HG03439 (cell line): ENCODE measurements around the gene PFKFB4.

ENCODE experiments used
- ATAC-seq: cut with Tn5 transposase; IDR thresholded peaks from one replicate; pipeline ENCODE4 v1.9.1; 2021; ENCODE audit warnings: mild to moderate bottlenecking, moderate library complexity; ENCODE audit not compliant: unreplicated experiment

Gene PFKFB4

GRCh38 chr3:48585411-48585810, 28.8 kb upstream of the PFKFB4 start:
- ATAC-seq, result no peak

- no peak for ATAC-seq
These were observed 28.2 kb upstream of the PFKFB4 start for GRCh38 chr3:48584836-48585235.

- no peak for ATAC-seq
These were observed 25.2 kb upstream of the PFKFB4 start for GRCh38 chr3:48581621-48582481.

GRCh38 chr3:48576647-48577046, 20.0 kb upstream of the PFKFB4 start:
- ATAC-seq, result no peak

DNA sequence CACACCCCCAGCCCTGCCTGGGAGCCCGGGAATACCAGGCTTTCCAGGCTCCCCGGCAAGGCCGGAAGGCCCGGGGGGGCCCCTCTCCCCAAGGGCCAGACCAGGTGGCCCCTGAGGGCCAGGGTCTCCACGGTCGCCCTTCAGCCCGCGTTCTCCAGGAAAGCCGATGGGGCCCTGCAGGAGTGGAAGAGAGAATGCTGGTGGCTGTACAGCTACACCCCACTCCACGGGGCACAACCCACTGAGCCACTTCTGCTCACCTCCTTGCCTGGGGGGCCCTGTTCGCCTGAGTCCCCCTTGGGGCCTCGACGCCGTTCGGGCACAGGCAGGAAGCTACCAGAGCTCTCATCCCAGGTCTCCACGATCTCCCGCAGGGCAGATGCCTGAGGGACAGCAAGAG, 18.8 kb upstream of the PFKFB4 start:
- no peak for ATAC-seq

- no peak for ATAC-seq
These were observed 17.5 kb upstream of the PFKFB4 start for GRCh38 chr3:48573973-48574585.

DNA sequence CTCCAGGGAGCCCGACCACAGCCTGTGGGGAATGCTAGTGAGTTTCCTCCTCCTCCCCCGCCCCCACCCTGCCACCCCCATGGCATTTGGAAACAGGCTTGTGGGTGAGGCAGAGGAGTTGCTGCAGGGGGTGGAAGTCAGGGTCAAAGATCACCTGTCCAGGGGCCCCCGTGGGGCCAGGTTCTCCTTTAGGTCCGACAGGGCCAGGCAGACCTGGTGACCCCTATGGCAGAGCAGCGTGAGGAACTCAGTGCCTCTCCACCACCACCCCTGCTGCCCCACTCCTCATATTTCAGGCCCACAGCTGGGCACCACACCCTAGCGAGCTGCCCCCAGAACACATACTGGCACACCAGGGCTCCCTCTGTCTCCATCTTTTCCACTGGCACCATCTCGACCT, 15.9 kb upstream of the PFKFB4 start:
- ATAC-seq, result no peak

GRCh38 chr3:48571938-48572337, 15.3 kb upstream of the PFKFB4 start:
- ATAC-seq, result no peak

DNA sequence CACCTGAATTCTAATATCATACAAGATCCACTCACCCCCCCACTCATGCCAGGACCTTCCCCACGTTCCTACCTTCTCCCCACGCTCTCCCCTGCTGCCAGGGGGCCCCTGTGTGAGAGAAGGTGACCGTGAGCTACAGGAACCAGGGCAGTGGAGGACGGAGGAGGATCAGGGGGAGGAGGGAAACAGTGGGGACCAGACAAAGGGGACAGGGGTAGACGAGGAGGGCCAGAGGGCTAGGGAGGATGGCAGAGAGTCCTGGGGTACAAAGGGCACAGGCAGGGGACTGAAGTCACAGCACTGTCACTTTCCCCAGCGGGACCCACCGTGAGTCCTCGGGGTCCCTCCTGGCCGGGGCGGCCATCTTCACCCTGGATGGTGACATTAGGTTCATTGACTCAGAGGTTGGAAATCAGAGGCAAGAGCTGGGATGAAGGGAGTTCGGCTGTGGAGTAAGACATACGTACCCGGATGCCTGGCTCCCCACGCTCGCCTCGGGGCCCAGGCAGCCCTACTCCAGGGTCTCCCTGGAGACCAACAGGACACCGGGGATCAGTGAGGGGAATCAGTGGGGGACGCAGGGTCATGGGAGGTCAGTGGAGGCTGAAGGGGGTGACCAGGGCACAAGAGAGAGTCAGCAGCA, 13.3 kb upstream of the PFKFB4 start:
- ATAC-seq, result no peak

- ATAC-seq, result no peak
These were observed 12.8 kb upstream of the PFKFB4 start for GRCh38 chr3:48569400-48569799.

DNA sequence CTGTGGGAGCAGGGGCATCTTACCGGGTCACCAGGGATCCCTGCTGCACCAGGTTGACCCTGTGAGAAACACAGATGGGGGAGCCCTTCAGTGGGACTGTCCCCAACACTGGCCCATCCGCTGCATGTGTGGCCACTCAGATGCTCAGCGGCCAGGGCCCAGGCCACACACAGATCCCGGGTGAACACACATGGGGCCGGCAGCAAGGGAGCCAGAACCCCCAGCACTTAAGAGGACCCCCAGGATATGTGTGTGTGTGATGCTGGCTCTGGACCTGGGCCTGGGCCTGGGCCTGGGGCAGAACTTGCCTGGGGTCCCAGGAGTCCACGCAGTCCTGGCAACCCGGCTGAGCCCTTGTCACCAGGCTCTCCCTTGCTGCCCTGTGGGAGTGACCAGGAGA, 11.9 kb upstream of the PFKFB4 start:
- ATAC-seq, result no peak

DNA sequence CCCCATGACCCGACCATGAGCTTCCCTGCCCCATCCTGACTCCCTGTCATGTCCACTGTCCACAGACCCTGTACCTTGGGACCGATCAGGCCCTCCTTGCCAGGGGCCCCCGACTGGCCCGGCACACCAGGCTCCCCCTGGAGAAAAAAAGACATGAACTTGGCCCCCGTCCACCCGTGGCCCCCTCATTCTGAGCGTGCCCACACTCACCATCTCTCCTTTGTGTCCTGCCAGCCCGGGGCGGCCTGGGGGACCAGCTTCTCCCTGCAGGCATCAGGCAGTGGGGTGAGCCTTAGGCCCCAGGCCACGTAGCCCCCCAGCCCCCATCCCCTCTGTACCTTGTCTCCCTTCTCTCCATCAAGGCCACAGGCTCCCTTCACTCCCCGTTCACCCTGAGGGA, 10.9 kb upstream of the PFKFB4 start:
- no peak for ATAC-seq

- ATAC-seq, result no peak
These were observed 10.5 kb upstream of the PFKFB4 start for GRCh38 chr3:48567090-48567489.

DNA sequence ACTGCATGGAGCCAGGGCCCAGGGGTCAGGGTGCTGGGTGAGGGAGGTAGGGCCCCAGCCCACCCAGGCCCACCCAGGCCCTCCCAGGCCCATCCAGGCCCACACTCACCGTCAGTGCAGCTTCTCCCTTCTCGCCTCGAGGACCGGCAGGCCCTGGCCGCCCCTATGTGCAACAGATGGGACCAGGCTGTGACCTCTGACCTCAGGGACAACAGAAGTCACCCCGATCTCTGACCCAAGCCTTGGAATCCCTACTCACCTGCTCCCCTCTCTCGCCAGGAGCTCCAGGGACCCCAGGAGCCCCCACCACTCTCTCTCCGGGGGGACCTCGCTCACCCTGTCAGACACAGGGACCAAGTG, 9.8 kb upstream of the PFKFB4 start:
- ATAC-seq, result no peak

- no peak for ATAC-seq
These were observed 9.2 kb upstream of the PFKFB4 start for GRCh38 chr3:48565591-48566400.

GRCh38 chr3:48565186-48565585, 8.6 kb upstream of the PFKFB4 start:
- ATAC-seq, result no peak

DNA sequence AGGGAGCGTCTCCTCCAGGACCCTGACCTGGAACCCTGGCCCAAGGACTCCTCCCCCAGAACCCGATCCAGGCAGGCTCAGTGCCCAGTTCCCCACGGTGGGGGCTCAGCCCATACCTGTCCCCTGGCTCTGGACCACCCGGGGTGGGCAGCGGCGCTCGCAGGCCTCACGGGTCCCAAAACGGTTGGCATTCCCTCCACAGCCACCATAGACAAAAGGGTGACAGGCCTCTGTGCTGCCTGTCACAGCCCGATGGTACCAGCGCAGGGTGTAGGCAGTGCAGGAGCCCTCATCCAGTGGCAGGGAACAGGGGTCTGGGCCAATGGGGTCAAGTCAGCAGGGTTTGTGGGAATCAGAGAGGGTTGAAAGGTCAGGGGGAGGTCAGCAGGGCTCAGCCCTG, 8.1 kb upstream of the PFKFB4 start:
- no peak for ATAC-seq

- ATAC-seq, result no peak
These were observed 7.4 kb upstream of the PFKFB4 start for GRCh38 chr3:48564022-48564421.

GRCh38 chr3:48563382-48563918, 6.8 kb upstream of the PFKFB4 start, which contains the start of gene UCN2:
TSS of gene UCN2 (minus strand) at chr3:48563781. CDS start at chr3:48563124, 657 bp downstream.
- ATAC-seq, result no peak

DNA sequence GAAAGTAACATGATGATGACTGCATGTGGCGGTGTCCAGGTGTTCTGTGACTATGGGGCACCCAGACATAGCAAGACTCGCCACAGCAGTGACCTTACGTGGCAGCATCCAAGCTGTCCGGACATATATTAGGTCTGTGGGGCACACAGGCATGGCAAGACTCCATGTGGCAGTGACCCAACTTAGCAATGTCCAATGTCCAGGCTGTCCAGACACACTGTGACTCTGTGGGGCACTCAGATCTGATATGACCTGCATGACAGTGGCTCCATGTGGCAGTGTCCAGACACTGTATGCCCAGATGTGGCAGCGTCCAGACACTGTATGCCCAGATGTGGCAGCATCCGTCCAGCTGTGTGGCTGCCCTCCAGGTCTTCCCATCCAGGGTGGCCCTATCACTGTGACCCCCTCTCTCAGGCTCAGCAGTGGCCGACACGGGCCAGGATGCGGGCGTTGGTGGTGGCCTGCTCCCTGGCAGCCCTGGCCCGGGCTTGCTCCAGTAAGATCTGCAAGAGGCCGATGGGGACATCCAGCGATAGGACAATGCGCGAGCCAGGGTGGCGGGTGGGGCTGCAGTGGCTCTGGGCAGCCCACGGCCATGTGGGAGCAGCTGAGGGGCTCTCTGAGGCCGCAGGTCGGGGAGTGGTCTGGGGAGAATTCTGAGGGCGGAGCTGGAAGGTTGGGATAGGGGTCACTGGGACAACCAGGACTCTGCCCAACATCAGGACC, 5.9 kb upstream of the PFKFB4 start:
- no peak for ATAC-seq
